Nephron (organoid): ENCODE measurements around the gene CASTOR2.
A peak's percentile ranks its signal among the peaks of the same experiment; 100 is the strongest.
"Not testable (repeated sequence)": the region's sequence is repeated elsewhere in the genome, so short reads cannot be mapped to it uniquely, and the experiment has no call there.

Experiments used
- H3K27ac Mint-ChIP-seq, 3 experiments: 2 replicates each; pipeline ENCODE4 v1.8.0; 2020; ENCODE audit warnings: mixed read lengths in 3 of 3, mild to moderate bottlenecking in 2 of 3, moderate library complexity in 1 of 3
- H3K27me3 Mint-ChIP-seq: 2 replicates; pipeline ENCODE4 v1.8.0; 2021; ENCODE audit warnings: low read depth, mild to moderate bottlenecking, moderate library complexity, mixed read lengths
- H3K36me3 Mint-ChIP-seq: 2 replicates; pipeline ENCODE4 v1.8.0; 2020; ENCODE audit warnings: low read depth, mixed read lengths
- H3K4me1 Mint-ChIP-seq: 2 replicates; pipeline ENCODE4 v1.8.0; 2020; ENCODE audit warnings: mixed read lengths
- H3K4me3 Mint-ChIP-seq, 3 experiments: 2 replicates each; pipeline ENCODE4 v1.8.0; 2020; ENCODE audit warnings: mild to moderate bottlenecking in 3 of 3, mixed read lengths in 3 of 3, moderate library complexity in 2 of 3
- H3K9me3 Mint-ChIP-seq: 2 replicates; pipeline ENCODE4 v1.8.0; 2020; ENCODE audit warnings: mixed read lengths
- CTCF ChIP-seq, 3 experiments: fragments of 200-600 bp; sonication (generic); IDR thresholded peaks; one replicate each; pipeline ENCODE4 v1.5.0; 2021; ENCODE audit warnings: antibody characterized with exemption in 3 of 3; ENCODE audit not compliant: unreplicated experiment in 3 of 3

Gene CASTOR2

GRCh38 chr7:74971431-74971830 is 6.9 kb downstream of the CASTOR2 start:
- not testable (repeated sequence) for H3K9me3 Mint-ChIP-seq, H3K4me3 Mint-ChIP-seq, H3K36me3 Mint-ChIP-seq, H3K27me3 Mint-ChIP-seq, H3K27ac Mint-ChIP-seq, H3K4me1 Mint-ChIP-seq

- not testable (repeated sequence) for H3K9me3 Mint-ChIP-seq, H3K27ac Mint-ChIP-seq
These were observed 7.9 kb downstream of the CASTOR2 start for GRCh38 chr7:74972377-74972776.

GRCh38 chr7:74975959-74976358 is 11.5 kb downstream of the CASTOR2 start:
- H3K9me3 Mint-ChIP-seq, H3K27me3 Mint-ChIP-seq, H3K27ac Mint-ChIP-seq, H3K4me1 Mint-ChIP-seq, H3K36me3 Mint-ChIP-seq, H3K4me3 Mint-ChIP-seq: not testable (repeated sequence)

More at GRCh38 chr7:74972377-74972776, 7.9 kb downstream of the CASTOR2 start:
- H3K27me3 Mint-ChIP-seq, H3K4me3 Mint-ChIP-seq, H3K4me1 Mint-ChIP-seq, H3K36me3 Mint-ChIP-seq: not testable (repeated sequence)

- H3K4me3 Mint-ChIP-seq, H3K27ac Mint-ChIP-seq, H3K4me1 Mint-ChIP-seq, H3K9me3 Mint-ChIP-seq, H3K27me3 Mint-ChIP-seq, H3K36me3 Mint-ChIP-seq: not testable (repeated sequence)
These were observed 13.0 kb downstream of the CASTOR2 start for GRCh38 chr7:74977523-74977922.

- H3K27me3 Mint-ChIP-seq, H3K9me3 Mint-ChIP-seq, H3K27ac Mint-ChIP-seq, H3K36me3 Mint-ChIP-seq, H3K4me3 Mint-ChIP-seq: not testable (repeated sequence)
- peaks cover 11% of the 10 kb centered on the region for H3K4me1 Mint-ChIP-seq
These were observed 23.9 kb downstream of the CASTOR2 start for GRCh38 chr7:74988436-74988835.

- TF ChIP-seq CTCF (IDR thresholded peaks at IDR 0.05; ENCODE audit: unreplicated experiment in 3 of 3) = no peak
- H3K27me3 Mint-ChIP-seq = peaks cover 12% of the 10 kb centered on the region
- peaks cover 45% of the 10 kb centered on the region for H3K4me1 Mint-ChIP-seq
- peak overlapping the region in 1 of 3 experiments; percentile 68 for H3K27ac Mint-ChIP-seq
- no peak overlapping the region for H3K4me3 Mint-ChIP-seq
- H3K36me3 Mint-ChIP-seq = peaks cover 3% of the 10 kb centered on the region
- H3K9me3 Mint-ChIP-seq = no peaks in the 10 kb centered on the region
These were observed 28.6 kb downstream of the CASTOR2 start for GRCh38 chr7:74993121-74993520.

GRCh38 chr7:74994869-74995543 is 30.5 kb downstream of the CASTOR2 start:
- H3K9me3 Mint-ChIP-seq, H3K36me3 Mint-ChIP-seq: not testable (repeated sequence)
- Mint-ChIP-seq H3K27ac (peak overlapping the region; percentile 98 to 99 (median 99)), H3K4me3 (peak overlapping the region in 2 of 3 experiments; percentile 5 to 57), H3K27me3 (peaks cover 12% of the 10 kb centered on the region), H3K4me1 (peaks cover 50% of the 10 kb centered on the region)

- Mint-ChIP-seq H3K27ac (peak overlapping the region; percentile 14 to 48 (median 21)), H3K27me3 (peaks cover 12% of the 10 kb centered on the region), H3K4me1 (peaks cover 49% of the 10 kb centered on the region)
- H3K36me3 Mint-ChIP-seq, H3K4me3 Mint-ChIP-seq, H3K9me3 Mint-ChIP-seq: not testable (repeated sequence)
These were observed 31.9 kb downstream of the CASTOR2 start for GRCh38 chr7:74996361-74996760.

GRCh38 chr7:74997811-74998210 is 33.3 kb downstream of the CASTOR2 start:
- peaks cover 44% of the 10 kb centered on the region for H3K4me1 Mint-ChIP-seq
- H3K27me3 Mint-ChIP-seq = peaks cover 12% of the 10 kb centered on the region
- H3K36me3 Mint-ChIP-seq, H3K9me3 Mint-ChIP-seq: not testable (repeated sequence)
- H3K4me3 Mint-ChIP-seq = peak overlapping the region in 2 of 3 experiments; percentile 25 to 34
- peak overlapping the region; percentile 75 to 78 (median 77) for H3K27ac Mint-ChIP-seq

- not testable (repeated sequence) for H3K4me3 Mint-ChIP-seq, H3K27ac Mint-ChIP-seq, H3K27me3 Mint-ChIP-seq, H3K9me3 Mint-ChIP-seq
- H3K4me1 Mint-ChIP-seq = peaks cover 29% of the 10 kb centered on the region
- peaks cover 10% of the 10 kb centered on the region for H3K36me3 Mint-ChIP-seq
These were observed 36.9 kb downstream of the CASTOR2 start for GRCh38 chr7:75001356-75001755.

- Mint-ChIP-seq H3K4me1 (peaks cover 5% of the 10 kb centered on the region), H3K27me3 (no peaks in the 10 kb centered on the region), H3K9me3 (no peaks in the 10 kb centered on the region), H3K27ac (peak overlapping the region in 1 of 3 experiments; percentile 16), H3K36me3 (peaks cover 27% of the 10 kb centered on the region), H3K4me3 (no peak overlapping the region)
- TF ChIP-seq CTCF (IDR thresholded peaks at IDR 0.05; ENCODE audit: unreplicated experiment in 3 of 3) = no peak
These were observed 45.5 kb downstream of the CASTOR2 start for GRCh38 chr7:75010036-75010435.
